NCI-H146 treated with DMSO at 0.1 percent for 48 hours (cell line): ENCODE measurements around the gene PLAAT5.
"Not testable (repeated sequence)": the region's sequence is repeated elsewhere in the genome, so short reads cannot be mapped to it uniquely, and the experiment has no call there.

ENCODE experiments used
- DNase-seq: peaks from one replicate; lab custom pipeline; 2025; ENCODE audit not compliant: unreplicated experiment; lab: John Stamatoyannopoulos, UW

Gene PLAAT5, protein sequence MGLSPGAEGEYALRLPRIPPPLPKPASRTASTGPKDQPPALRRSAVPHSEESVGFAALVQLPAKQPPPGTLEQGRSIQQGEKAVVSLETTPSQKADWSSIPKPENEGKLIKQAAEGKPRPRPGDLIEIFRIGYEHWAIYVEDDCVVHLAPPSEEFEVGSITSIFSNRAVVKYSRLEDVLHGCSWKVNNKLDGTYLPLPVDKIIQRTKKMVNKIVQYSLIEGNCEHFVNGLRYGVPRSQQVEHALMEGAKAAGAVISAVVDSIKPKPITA

DNA sequence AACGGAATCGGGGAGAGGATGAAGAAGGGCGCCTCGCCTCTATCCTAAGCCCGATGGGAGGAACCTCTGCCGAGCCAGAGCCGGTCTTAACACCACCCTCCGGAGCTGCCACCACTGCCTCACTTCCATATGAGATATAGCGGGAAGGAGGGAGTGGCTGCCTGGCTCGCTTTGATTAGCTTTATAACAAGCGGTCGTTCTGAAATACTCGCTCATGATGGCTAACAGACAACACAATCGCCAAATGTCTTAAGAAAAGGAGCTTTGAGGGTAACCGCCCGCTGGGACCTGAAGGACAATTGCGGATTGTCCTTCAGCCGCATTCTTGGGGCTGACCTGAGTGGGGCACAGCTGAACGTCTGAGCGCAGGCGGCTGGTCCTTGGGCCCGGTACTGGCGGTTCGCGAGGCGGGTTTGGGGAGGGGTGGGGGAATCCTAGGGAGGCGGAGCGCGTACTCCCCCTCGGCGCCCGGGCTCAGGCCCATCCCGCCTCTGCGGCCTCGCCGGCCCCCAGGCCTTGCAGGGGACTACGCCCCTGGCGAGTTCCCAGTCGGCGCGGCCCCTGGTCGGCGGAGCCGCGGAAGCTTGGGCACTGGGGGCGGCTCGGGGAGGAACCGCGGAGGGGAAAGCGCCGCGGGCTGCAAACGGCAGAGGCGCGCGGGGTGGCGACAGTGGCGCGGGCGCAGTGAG, at the start of gene PLAAT5:
PLAAT5 (minus strand) TSS at position 617 of the 689 bp plus-strand sequence; CDS start at position 484, 133 bp downstream.
- no peak for DNase-seq

DNA sequence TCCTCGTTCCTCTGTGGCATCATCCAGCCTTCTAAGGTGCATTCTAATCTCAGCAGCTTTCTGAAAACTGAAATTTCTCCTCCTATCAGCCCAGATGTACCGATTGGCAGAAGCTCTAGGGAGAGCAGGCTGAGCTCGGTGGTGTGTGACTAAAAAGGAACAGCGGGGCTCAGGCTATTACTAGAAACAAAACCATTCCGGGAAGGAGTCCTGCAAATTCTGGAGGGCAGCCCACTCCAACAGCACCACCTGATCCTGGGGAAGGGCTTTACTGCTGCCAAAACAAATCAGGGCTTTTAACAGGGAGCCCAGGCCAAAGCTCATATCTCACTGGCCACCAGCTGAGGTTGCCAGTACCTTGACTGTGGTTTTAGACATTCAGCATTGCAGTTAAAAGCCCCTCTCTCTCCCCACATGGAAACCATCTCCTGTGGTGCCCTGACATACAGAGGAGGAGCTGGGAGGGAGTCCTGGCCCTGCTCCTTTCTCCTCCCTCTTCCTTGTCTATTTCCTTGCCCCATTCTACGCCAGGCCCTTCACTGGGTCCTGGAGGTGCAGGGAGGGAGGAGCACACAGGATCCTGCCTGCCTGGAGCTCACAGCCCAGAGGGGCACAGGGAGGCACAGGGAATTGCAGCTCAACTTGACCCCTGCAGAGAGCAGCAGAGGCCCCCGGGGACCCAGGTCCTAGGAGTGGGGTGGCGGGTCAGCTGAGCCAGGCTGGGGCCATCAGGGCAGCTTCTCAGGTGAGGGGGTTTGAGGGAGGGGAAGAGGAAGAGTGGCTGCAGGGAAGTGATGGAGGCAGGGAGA, 46.5 kb upstream of the PLAAT5 start:
- DNase-seq, result no peak

- no peak for DNase-seq
These were observed 45.8 kb upstream of the PLAAT5 start, which contains the start of gene PLAAT4 for GRCh38 chr11:63536669-63537292. Gene PLAAT4 (plus strand): TSS chr11:63536808. CDS start chr11:63536869, 61 bp downstream.

DNA sequence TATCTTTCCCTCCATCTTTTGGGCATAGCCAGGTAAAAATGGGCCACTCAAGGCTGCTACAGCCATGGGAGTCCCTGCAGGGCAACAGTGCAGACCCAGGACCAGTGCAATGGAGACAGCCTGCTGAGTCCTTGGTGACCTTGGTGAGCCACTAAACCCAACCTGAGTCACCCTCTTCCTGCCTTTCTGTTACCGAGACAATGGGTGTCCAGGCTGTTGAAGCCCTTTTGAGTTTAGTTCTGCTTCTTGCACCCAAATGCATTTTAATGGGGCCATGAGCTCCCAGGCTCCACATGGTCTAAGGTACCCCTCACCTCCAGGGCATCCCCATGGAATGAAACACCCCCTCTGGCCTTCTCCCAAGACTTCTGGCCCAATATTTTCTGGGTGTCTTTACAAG, 44.8 kb upstream of the PLAAT5 start:
- DNase-seq, result no peak

DNA sequence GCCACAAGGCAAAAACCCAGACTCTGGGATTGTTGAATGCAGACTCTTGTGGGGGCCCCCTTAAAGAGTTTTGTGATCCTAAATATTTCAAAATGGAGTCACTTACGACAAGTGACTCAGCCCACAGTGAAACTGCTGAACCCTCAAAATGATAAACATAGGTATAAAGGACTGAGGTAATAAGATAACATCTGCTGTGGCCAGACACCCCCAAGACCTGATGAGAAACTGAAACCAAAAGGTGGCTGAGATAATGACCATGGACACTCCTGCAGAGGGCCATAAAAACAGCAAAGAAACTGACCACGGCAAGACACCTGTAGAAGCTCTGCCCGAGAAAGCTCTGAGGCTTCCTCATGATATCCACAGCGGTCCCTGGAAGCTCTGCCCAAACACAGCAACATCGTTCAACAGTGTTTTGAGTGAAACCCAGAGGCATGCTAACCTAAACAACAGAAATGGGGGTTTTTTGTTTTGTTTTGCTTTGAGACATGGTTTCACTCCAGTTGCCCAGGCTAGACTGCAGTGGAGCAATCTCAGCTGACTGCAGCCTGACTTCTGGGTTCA, 44.0 kb upstream of the PLAAT5 start:
- no peak for DNase-seq

GRCh38 chr11:63534076-63534475, 43.1 kb upstream of the PLAAT5 start:
- DNase-seq, result no peak

DNA sequence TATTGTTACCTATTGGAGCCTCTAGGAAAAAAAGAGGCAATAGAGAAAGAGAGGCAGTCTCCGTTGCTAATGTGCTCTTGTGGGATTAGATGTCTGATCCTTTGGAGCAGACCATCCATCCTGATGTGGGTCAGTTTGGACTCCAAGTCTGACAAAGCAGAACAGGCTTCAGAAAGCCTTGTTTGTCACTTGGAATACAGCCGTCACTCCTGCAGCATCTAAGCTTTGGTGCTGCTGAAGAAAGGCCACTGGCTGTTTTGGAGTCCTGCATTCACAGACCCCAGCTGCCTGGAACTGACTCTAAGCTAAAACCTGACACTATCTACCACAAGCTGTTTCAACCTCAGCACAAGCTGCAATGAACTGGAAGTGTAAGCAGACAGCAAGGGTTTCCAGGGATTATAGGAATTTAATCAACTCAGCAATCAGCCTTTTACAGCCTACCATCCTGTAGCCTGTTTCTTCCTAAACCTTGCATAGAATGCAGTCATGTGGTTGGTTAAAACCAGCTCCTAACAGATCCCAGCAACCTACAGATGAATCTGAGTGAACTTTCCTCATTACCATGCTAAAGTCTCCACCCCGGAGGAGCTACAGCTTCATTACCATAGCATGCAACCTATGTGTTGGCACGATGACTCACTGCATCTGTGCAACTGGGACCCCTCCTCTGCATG, 42.0 kb upstream of the PLAAT5 start:
- DNase-seq, result no peak

- no peak for DNase-seq
These were observed 41.1 kb upstream of the PLAAT5 start for GRCh38 chr11:63532117-63532516.

GRCh38 chr11:63531074-63531792, 40.3 kb upstream of the PLAAT5 start:
- DNase-seq, result not testable (repeated sequence)

DNA sequence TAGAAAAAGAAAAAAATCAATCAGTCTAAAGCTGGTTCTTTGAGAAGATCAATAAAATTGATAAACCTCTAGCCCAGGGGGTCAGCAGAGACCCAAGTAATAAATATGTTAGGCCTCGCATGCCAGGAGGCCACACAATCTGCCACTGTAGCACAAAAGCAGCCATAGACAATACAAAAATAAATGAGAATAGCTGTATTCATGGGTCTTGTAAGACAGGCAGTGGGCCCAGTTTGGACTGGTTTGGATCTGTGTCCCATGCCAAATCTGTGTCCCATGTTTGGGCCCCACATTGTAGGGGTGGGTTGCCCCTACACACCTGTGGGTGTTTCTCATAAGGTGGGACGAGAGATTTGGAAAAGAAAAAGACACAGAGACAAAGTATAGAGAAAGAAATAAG, 39.1 kb upstream of the PLAAT5 start:
- no peak for DNase-seq

DNA sequence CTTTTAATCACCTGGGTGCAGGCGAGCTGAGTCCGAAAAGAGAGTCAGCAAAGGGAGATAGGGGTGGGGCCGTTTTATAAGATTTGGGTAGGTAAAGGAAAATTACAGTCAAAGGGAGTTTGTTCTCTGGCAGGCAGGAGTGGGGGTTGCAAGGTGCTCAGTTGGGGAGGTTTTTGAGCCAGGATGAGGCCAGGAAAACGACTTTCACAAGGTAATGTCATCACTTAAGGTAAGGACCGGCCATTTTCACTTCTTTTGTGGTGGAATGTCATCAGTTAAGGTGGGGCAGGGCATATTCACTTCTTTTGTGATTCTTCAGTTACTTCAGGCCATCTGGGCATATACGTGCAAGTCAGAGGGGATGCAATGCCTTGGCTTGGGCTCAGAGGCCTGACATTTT, 38.4 kb upstream of the PLAAT5 start:
- DNase-seq, result not testable (repeated sequence)

- not testable (repeated sequence) for DNase-seq
These were observed 37.8 kb upstream of the PLAAT5 start for GRCh38 chr11:63528729-63529278.

GRCh38 chr11:63528156-63528555, 37.2 kb upstream of the PLAAT5 start:
- not testable (repeated sequence) for DNase-seq

DNA sequence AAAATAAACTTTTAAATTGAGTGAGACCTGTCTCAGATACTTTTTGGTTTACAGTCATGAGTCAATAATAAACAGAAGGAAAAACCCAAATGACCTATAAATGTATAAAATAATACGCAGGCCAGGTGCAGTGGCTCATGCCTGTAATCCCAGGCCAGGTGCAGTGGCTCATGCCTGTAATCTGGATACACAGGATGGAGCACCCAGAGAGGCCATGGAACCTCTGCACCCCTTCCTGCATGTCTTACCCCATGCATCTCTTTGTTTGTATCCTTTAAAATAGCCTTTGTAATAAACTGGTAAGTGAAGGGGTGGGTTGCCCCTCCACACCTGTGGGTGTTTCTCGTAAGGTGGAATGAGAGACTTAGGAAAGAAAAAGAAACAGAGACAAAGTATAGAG, 36.7 kb upstream of the PLAAT5 start:
- no peak for DNase-seq

- DNase-seq, result no peak
These were observed 32.2 kb upstream of the PLAAT5 start for GRCh38 chr11:63523151-63523550.

- no peak for DNase-seq
These were observed 30.9 kb upstream of the PLAAT5 start for GRCh38 chr11:63521896-63522295.

- no peak for DNase-seq
These were observed 29.7 kb upstream of the PLAAT5 start for GRCh38 chr11:63520606-63521170.

DNA sequence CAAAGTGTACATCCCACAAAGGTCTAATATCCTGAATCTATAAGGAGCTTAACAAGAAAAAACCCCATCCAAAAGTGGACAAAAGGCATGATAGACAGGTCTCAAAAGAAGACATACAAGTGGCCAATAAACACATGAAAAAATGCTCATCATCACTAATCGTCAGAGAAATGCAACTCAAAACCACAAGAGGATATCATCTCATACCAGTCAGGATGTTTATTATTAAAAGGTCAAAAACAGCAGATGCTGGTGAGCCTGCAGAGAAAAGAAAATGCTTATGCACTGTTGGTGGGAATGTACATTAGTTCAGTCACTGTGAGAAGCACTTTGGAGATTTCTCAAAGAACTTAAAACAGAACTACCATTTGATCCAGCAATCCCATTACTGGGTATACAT, 27.6 kb upstream of the PLAAT5 start:
- no peak for DNase-seq

- no peak for DNase-seq
These were observed 26.2 kb upstream of the PLAAT5 start for GRCh38 chr11:63517156-63517555.
